ENCODE measurements around the gene SLC40A1. TPM values are rescaled to one million over a fixed set of nuclear protein-coding genes. Genes with fewer than 3 reads are reported as not detected.

SLC40A1 gene
- total and polyA plus RNA-seq, 2 of the 8 experiments (the other 6 are each of a cell fraction or from before 2014, with no cell fraction given) = 0.03 TPM; not detected in 1

GRCh38 chr2:189574793-189575475, 5.7 kb downstream of the SLC40A1 start (continued):
- TF ChIP-seq KDM1A (IDR thresholded peaks at IDR 0.05; ENCODE audit: borderline replicate concordance, low read length) (no peak), CHD1 (IDR thresholded peaks at IDR 0.05; ENCODE audit: low read depth, low read length) (no peak), YY1 (IDR thresholded peaks at IDR 0.05; ENCODE audit: low read depth, low read length) (no peak), SUZ12 (IDR thresholded peaks at IDR 0.05; ENCODE audit: low read length) (no peak), TAF7 (optimal IDR thresholded peaks at IDR 0.05; ENCODE audit: borderline replicate concordance, low read depth, low read length) (no peak), FOSL1 (IDR thresholded peaks at IDR 0.05; ENCODE audit: insufficient read depth, low read depth, low read length) (no peak), CEBPB (IDR thresholded peaks at IDR 0.05; ENCODE audit: low read depth, low read length) (no peak)

Data from H1 (cell line).